ENCODE data around the gene EP400.
A peak's percentile ranks its signal among the peaks of the same experiment; 100 is the strongest.
"Not testable (repeated sequence)": the region's sequence is repeated elsewhere in the genome, so short reads cannot be mapped to it uniquely, and the experiment has no call there.

Gene EP400

GRCh38 chr12:131948166-131948712 is 1.5 kb upstream of the EP400 start:
- no peak for TF ChIP-seq POLR2AphosphoS5 (IDR thresholded peaks at IDR 0.05; ENCODE audit: borderline replicate concordance, low read depth, low read length)
- no peaks in the 10 kb centered on the region for H3K9me3 ChIP-seq (ENCODE audit: low read depth, low read length)
- H3K36me3 ChIP-seq (ENCODE audit: insufficient read depth, low read length), result peaks cover 13% of the 10 kb centered on the region
- DNase-seq (ENCODE audit: low read depth, low spot score), result no peak
- peak overlapping the region; percentile 36; the same call in 1 of the 2 replicates for H3K27ac ChIP-seq
- no peak overlapping the region for H3K4me3 ChIP-seq
- no peak overlapping the region for H3K9ac ChIP-seq (ENCODE audit: insufficient read length)

GRCh38 chr12:131948713-131949430 is 870 bp upstream of the EP400 start:
- not testable (repeated sequence) for H3K36me3 ChIP-seq (ENCODE audit: insufficient read depth, low read length); H3K9me3 ChIP-seq (ENCODE audit: low read depth, low read length); DNase-seq (ENCODE audit: low read depth, low spot score); H3K27ac ChIP-seq
- Histone ChIP-seq H3K9ac (ENCODE audit: insufficient read length) (peak overlapping the region; percentile 86), H3K4me3 (peak overlapping the region; percentile 81)

GRCh38 chr12:131950182-131950913 is 606 bp downstream of the EP400 start:
- no peak for DNase-seq (ENCODE audit: low read depth, low spot score)
- Histone ChIP-seq H3K36me3 (ENCODE audit: insufficient read depth, low read length) (no peaks in the 10 kb centered on the region), H3K4me3 (peak overlapping the region; percentile 81), H3K9ac (ENCODE audit: insufficient read length) (peak overlapping the region; percentile 86), H3K9me3 (ENCODE audit: low read depth, low read length) (no peaks in the 10 kb centered on the region), H3K27ac (0 out of 2 replicates have a peak overlapping the region, but pooled peaks have one; percentile 19)
- no peak for TF ChIP-seq FOXP2 (optimal IDR thresholded peaks at IDR 0.05; ENCODE audit: control extremely low read depth, extremely low read length, insufficient read depth)
- no peak for TF ChIP-seq POLR2AphosphoS5 (IDR thresholded peaks at IDR 0.05; ENCODE audit: borderline replicate concordance, low read depth, low read length)
- TF ChIP-seq EZH2 (IDR thresholded peaks at IDR 0.05), result no peak

- H3K4me3 ChIP-seq; H3K27ac ChIP-seq; H3K9me3 ChIP-seq (ENCODE audit: low read depth, low read length); DNase-seq (ENCODE audit: low read depth, low spot score); H3K36me3 ChIP-seq (ENCODE audit: insufficient read depth, low read length); H3K9ac ChIP-seq (ENCODE audit: insufficient read length): not testable (repeated sequence)
Measured at GRCh38 chr12:131953810-131954209, 4.1 kb downstream of the EP400 start.

GRCh38 chr12:131954460-131954859 is 4.7 kb downstream of the EP400 start:
- not testable (repeated sequence) for H3K27ac ChIP-seq; H3K36me3 ChIP-seq (ENCODE audit: insufficient read depth, low read length); H3K9me3 ChIP-seq (ENCODE audit: low read depth, low read length); DNase-seq (ENCODE audit: low read depth, low spot score); H3K4me3 ChIP-seq; H3K9ac ChIP-seq (ENCODE audit: insufficient read length)

GRCh38 chr12:131959116-131959515 is 9.4 kb downstream of the EP400 start:
- Histone ChIP-seq H3K36me3 (ENCODE audit: insufficient read depth, low read length) (peaks cover 19% of the 10 kb centered on the region), H3K9ac (ENCODE audit: insufficient read length) (no peak overlapping the region), H3K27ac (no peak overlapping the region), H3K9me3 (ENCODE audit: low read depth, low read length) (no peaks in the 10 kb centered on the region), H3K4me3 (no peak overlapping the region)
- no peak for DNase-seq (ENCODE audit: low read depth, low spot score)
- TF ChIP-seq POLR2AphosphoS5 (IDR thresholded peaks at IDR 0.05; ENCODE audit: borderline replicate concordance, low read depth, low read length) (no peak), EZH2 (IDR thresholded peaks at IDR 0.05) (no peak), FOXP2 (optimal IDR thresholded peaks at IDR 0.05; ENCODE audit: control extremely low read depth, extremely low read length, insufficient read depth) (no peak)

- no peaks in the 10 kb centered on the region for H3K9me3 ChIP-seq (ENCODE audit: low read depth, low read length)
- H3K36me3 ChIP-seq (ENCODE audit: insufficient read depth, low read length), result peaks cover 19% of the 10 kb centered on the region
- H3K4me3 ChIP-seq, result no peak overlapping the region
- DNase-seq (ENCODE audit: low read depth, low spot score), result no peak
- H3K27ac ChIP-seq, result no peak overlapping the region
- TF ChIP-seq FOXP2 (optimal IDR thresholded peaks at IDR 0.05; ENCODE audit: control extremely low read depth, extremely low read length, insufficient read depth) (no peak), POLR2AphosphoS5 (IDR thresholded peaks at IDR 0.05; ENCODE audit: borderline replicate concordance, low read depth, low read length) (no peak), EZH2 (IDR thresholded peaks at IDR 0.05) (no peak)
- H3K9ac ChIP-seq (ENCODE audit: insufficient read length), result no peak overlapping the region
Measured at GRCh38 chr12:131959641-131960589, 10.2 kb downstream of the EP400 start.

- not testable (repeated sequence) for H3K4me3 ChIP-seq; DNase-seq (ENCODE audit: low read depth, low spot score); H3K9ac ChIP-seq (ENCODE audit: insufficient read length); H3K9me3 ChIP-seq (ENCODE audit: low read depth, low read length); H3K27ac ChIP-seq
- peaks cover 19% of the 10 kb centered on the region for H3K36me3 ChIP-seq (ENCODE audit: insufficient read depth, low read length)
Measured at GRCh38 chr12:131960590-131961325, 11.0 kb downstream of the EP400 start.

- not testable (repeated sequence) for H3K27ac ChIP-seq; H3K9ac ChIP-seq (ENCODE audit: insufficient read length); H3K4me3 ChIP-seq; H3K9me3 ChIP-seq (ENCODE audit: low read depth, low read length); DNase-seq (ENCODE audit: low read depth, low spot score)
- H3K36me3 ChIP-seq (ENCODE audit: insufficient read depth, low read length), result peaks cover 19% of the 10 kb centered on the region
Measured at GRCh38 chr12:131961328-131961727, 11.6 kb downstream of the EP400 start.

Measured in SK-N-MC (cell line).